Sigmoid colon (tissue), 4 donors: ENCODE results near the gene DOCK1.

ENCODE experiments used
- POLR2A ChIP-seq, 2 donors: fragments of 450-650 bp; IDR thresholded peaks; one replicate each; pipeline ENCODE4 v1.6.1; 2016; ENCODE audit warnings: antibody characterized with exemption in 2 of 2, mild to moderate bottlenecking in 2 of 2, moderate library complexity in 2 of 2
- POLR2AphosphoS5 ChIP-seq, 4 donors: sonication (generic); formaldehyde crosslinking; IDR thresholded peaks; one replicate each; pipeline ENCODE4 v1.6.1; 2017; ENCODE audit warnings: antibody characterized with exemption in 4 of 4
- TF ChIP-seq, protein P1 (sequence below), 4 experiments: fragments of 450-650 bp in 3 of 4; fragments of 200-600 bp in 1 of 4; IDR thresholded peaks; one replicate each; pipeline ENCODE4 v1.5.1; 2016 to 2019; ENCODE audit warnings: antibody characterized with exemption in 4 of 4, mild to moderate bottlenecking in 3 of 4, moderate library complexity in 2 of 4

DNA sequence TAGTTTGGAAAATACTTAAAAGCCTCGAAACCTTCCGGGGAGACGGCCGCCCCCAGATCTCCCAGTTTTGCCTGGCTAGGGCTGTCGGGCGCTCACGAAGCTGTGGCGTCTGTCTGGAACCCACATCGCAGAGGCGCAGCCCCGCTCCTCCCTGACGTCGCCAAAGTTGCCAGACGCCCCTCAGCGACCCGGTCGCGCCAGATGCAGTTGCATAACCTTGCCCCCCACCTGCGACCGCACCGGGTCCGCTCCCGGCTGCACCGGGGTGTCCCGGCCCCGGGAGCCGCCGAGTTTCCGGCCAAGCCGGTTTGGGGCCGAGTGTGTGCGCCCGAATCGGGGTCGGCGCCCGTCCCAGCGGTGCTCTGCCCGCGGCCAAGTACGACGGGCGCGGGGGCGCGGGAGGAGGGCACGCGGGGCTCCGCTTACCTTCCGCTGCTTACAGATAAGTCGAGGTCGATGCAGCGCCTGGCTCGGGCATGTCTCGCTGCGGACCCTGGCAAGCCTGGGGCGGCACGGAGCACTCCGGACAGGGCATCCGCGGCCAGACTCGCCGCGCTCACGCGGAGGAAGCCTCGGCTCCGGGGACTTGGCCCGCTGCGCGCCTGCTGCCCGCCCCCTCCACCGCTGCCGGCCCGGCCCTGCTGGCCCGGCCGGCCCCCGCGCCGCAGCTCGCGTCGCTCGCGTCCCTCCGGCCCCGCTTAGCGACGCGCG lies 290.5 kb downstream of the DOCK1 start:
- TF ChIP-seq POLR2AphosphoS5 (IDR thresholded peaks at IDR 0.05) (no peak), POLR2A (IDR thresholded peaks at IDR 0.05) (no peak)
- TF ChIP-seq, protein P1, sequence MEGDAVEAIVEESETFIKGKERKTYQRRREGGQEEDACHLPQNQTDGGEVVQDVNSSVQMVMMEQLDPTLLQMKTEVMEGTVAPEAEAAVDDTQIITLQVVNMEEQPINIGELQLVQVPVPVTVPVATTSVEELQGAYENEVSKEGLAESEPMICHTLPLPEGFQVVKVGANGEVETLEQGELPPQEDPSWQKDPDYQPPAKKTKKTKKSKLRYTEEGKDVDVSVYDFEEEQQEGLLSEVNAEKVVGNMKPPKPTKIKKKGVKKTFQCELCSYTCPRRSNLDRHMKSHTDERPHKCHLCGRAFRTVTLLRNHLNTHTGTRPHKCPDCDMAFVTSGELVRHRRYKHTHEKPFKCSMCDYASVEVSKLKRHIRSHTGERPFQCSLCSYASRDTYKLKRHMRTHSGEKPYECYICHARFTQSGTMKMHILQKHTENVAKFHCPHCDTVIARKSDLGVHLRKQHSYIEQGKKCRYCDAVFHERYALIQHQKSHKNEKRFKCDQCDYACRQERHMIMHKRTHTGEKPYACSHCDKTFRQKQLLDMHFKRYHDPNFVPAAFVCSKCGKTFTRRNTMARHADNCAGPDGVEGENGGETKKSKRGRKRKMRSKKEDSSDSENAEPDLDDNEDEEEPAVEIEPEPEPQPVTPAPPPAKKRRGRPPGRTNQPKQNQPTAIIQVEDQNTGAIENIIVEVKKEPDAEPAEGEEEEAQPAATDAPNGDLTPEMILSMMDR (IDR thresholded peaks at IDR 0.05), result no peak
